HepG2 (cell line): ENCODE data around the gene IL32. TPM values are rescaled to one million over a fixed set of nuclear protein-coding genes. Genes with fewer than 3 reads are reported as not detected.
A peak's percentile ranks its signal among the peaks of the same experiment; 100 is the strongest.

Experiments used
- ATF3 ChIP-seq: sonication (generic); formaldehyde crosslinking; IDR thresholded peaks from 2 replicates; pipeline ENCODE4 v1.4.0; 2020; ENCODE audit warnings: missing genetic modification reagents
- GPN1 ChIP-seq: sonication (generic); formaldehyde crosslinking; IDR thresholded peaks from 2 replicates; pipeline ENCODE4 v1.5.1; 2020; ENCODE audit warnings: missing genetic modification reagents, borderline replicate concordance
- JUNB ChIP-seq: sonication (generic); formaldehyde crosslinking; IDR thresholded peaks from 2 replicates; pipeline ENCODE4 v1.8.0; 2022; ENCODE audit warnings: missing genetic modification reagents, mild to moderate bottlenecking, borderline replicate concordance
- KAT8 ChIP-seq: IDR thresholded peaks from 2 replicates; pipeline ENCODE4 v1.6.1; 2016; ENCODE audit warnings: missing genetic modification reagents, missing compliant biosample characterization
- MAFK ChIP-seq, 2 experiments: IDR thresholded peaks in 1 of 2; conservative IDR thresholded peaks in 1 of 2; 2 replicates each; pipeline ENCODE4 v1.6.1; 2011; ENCODE audit warnings: improper control_type of control experiment in 2 of 2, low read length in 2 of 2
- MYPOP ChIP-seq: sonication (generic); formaldehyde crosslinking; IDR thresholded peaks from 2 replicates; pipeline ENCODE4 v1.8.1; 2023; ENCODE audit warnings: mild to moderate bottlenecking, moderate library complexity, missing genetic modification reagents
- MZF1 ChIP-seq: sonication (generic); formaldehyde crosslinking; IDR thresholded peaks from 2 replicates; pipeline ENCODE4 v1.8.1; 2023; ENCODE audit warnings: mild to moderate bottlenecking, missing genetic modification reagents, borderline replicate concordance
- NR3C1 ChIP-seq: sonication (generic); formaldehyde crosslinking; IDR thresholded peaks from 2 replicates; pipeline ENCODE4 v1.4.0; 2020; ENCODE audit warnings: missing genetic modification reagents
- POGZ ChIP-seq: sonication (generic); formaldehyde crosslinking; IDR thresholded peaks from 2 replicates; pipeline ENCODE4 v1.4.0; 2020; ENCODE audit warnings: mild to moderate bottlenecking, missing genetic modification reagents
- RAD51 ChIP-seq: fragments of 450-650 bp; IDR thresholded peaks from 2 replicates; pipeline ENCODE4 v1.6.1; 2016; ENCODE audit warnings: borderline replicate concordance
- SPEN ChIP-seq: sonication (generic); formaldehyde crosslinking; IDR thresholded peaks from 2 replicates; pipeline ENCODE4 v1.5.1; 2020; ENCODE audit warnings: low read depth, mild to moderate bottlenecking, missing genetic modification reagents
- ZBTB44 ChIP-seq: sonication (generic); formaldehyde crosslinking; IDR thresholded peaks from 2 replicates; pipeline ENCODE4 v1.4.0; 2020; ENCODE audit warnings: missing genetic modification reagents
- ZNF143 ChIP-seq: sonication (generic); formaldehyde crosslinking; IDR thresholded peaks from 2 replicates; pipeline ENCODE4 v1.4.0; 2020; ENCODE audit warnings: missing genetic modification reagents
- ZNF484 ChIP-seq: sonication (generic); formaldehyde crosslinking; IDR thresholded peaks from 2 replicates; pipeline ENCODE4 v1.5.1; 2020; ENCODE audit warnings: mild to moderate bottlenecking, low read depth, missing genetic modification reagents, borderline replicate concordance
- polyA plus RNA-seq, 8 experiments: library from polyadenylated mRNA; depleted of rRNA in 3 of 8; stranded (reverse) in 7 of 8; unstranded in 1 of 8; fragments of >200 nt; fragmentation: Illumina TruSeq in 4 of 8; extraction: Trizol in 4 of 8; gene quantifications; 2 replicates each; pipeline versions ENCODE4 v1.2.1 to v1.2.3, GENCODE V29; 2011 to 2016; ENCODE audit warnings: low read depth in 4 of 8, missing spikeins in 1 of 8, mixed read lengths in 1 of 8; ENCODE audit not compliant: insufficient read depth in 1 of 8
- total RNA-seq, 5 experiments: library from RNA; depleted of rRNA; stranded (reverse); fragments of >200 nt; fragmentation: Illumina TruSeq; extraction: Trizol; gene quantifications; 2 replicates each; pipeline ENCODE4 v1.2.3, GENCODE V29; 2016; ENCODE audit warnings: low read depth in 1 of 5
- TF ChIP-seq, protein P1 (sequence below): sonication (generic); formaldehyde crosslinking; IDR thresholded peaks from 2 replicates; pipeline ENCODE4 v1.4.0; 2020; ENCODE audit warnings: missing genetic modification reagents, borderline replicate concordance
- TF ChIP-seq, protein P2 (sequence below): sonication (generic); formaldehyde crosslinking; IDR thresholded peaks from 2 replicates; pipeline ENCODE4 v1.4.0; 2020; ENCODE audit warnings: mild to moderate bottlenecking, missing genetic modification reagents

IL32 gene
- total and polyA plus RNA-seq, 2 of the 13 experiments (the other 11 are each of a cell fraction or from before 2014, with no cell fraction given) = 115 to 165 TPM

DNA sequence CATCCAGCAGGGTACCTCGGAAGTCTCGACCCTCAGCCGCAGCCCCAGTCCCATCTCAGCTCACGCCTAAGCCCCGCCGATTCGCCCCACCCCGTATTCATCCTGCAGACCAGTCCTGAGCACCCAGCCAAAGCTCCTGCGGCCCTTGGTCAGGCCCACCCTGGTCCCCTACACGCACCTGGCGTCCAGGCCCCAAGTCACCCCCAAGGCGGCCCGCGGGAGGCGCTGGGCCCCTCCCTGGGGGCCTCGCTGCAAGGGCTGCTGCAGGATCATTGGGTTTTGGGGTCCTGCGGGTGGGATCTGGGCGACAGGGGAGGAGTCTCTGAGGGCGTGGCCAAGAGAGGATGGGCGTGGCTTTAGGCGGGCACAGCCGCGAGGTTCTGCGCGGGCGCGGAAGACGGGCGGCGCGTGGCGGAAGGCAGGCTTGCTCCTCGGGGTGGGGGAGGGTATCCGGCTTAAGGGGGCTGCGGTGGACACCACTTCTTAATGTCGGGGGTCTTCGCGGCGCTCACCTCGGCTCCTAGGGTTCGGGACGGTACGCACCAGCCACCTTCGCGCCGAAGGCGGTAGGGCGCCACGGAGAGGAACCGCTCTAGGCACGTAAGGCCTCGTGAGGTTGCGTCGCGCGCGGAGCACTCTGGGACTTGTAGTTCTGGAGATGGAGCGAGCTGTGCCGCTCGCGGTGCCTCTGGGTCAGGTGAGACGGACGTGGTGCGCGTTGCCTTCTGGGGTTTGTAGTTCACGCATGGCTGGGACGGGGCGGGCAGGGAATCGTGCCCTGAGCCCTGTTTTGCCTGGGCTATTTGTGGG lies 41.6 kb upstream of the IL32 start, which contains the start of the genes HCFC1R1 and THOC6 (continued):
- TF ChIP-seq MYPOP (CRISPR knock-in tag) (no peak; the same call in 1 of the 2 replicates), ZBTB44 (0 out of 2 replicates have a peak, but pooled peaks have one; percentile 27), JUNB (CRISPR knock-in tag) (peak; percentile 41; the same call in 1 of the 2 replicates), ZNF143 (CRISPR knock-in tag) (peak; percentile 99), RAD51 (0 out of 2 replicates have a peak, but pooled peaks have one; percentile 32), MZF1 (CRISPR knock-in tag) (no peak), NR3C1 (CRISPR knock-in tag) (no peak), KAT8 (CRISPR knock-in tag) (peak; percentile 84; the same call in 1 of the 2 replicates), ATF3 (CRISPR knock-in tag) (peak; percentile 53; the same call in 1 of the 2 replicates), POGZ (CRISPR knock-in tag) (0 out of 2 replicates have a peak, but pooled peaks have one; percentile 23), MAFK (conservative IDR thresholded peaks at IDR 0.05 in 1 of 2, IDR thresholded peaks at IDR 0.05 in 1 of 2; ENCODE audit: low read length in 2 of 2) (no peak), SPEN (CRISPR knock-in tag) (peak; percentile 81), GPN1 (CRISPR knock-in tag) (peak; percentile 31; the same call in 1 of the 2 replicates), ZNF484 (CRISPR knock-in tag) (no peak)
- TF ChIP-seq, protein P1, sequence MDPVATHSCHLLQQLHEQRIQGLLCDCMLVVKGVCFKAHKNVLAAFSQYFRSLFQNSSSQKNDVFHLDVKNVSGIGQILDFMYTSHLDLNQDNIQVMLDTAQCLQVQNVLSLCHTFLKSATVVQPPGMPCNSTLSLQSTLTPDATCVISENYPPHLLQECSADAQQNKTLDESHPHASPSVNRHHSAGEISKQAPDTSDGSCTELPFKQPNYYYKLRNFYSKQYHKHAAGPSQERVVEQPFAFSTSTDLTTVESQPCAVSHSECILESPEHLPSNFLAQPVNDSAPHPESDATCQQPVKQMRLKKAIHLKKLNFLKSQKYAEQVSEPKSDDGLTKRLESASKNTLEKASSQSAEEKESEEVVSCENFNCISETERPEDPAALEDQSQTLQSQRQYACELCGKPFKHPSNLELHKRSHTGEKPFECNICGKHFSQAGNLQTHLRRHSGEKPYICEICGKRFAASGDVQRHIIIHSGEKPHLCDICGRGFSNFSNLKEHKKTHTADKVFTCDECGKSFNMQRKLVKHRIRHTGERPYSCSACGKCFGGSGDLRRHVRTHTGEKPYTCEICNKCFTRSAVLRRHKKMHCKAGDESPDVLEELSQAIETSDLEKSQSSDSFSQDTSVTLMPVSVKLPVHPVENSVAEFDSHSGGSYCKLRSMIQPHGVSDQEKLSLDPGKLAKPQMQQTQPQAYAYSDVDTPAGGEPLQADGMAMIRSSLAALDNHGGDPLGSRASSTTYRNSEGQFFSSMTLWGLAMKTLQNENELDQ (CRISPR knock-in tag) = no peak
- TF ChIP-seq, protein P2, sequence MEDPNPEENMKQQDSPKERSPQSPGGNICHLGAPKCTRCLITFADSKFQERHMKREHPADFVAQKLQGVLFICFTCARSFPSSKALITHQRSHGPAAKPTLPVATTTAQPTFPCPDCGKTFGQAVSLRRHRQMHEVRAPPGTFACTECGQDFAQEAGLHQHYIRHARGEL (CRISPR knock-in tag) = no peak
